ENCODE results near the gene RIN3. TPM values are rescaled to one million over a fixed set of nuclear protein-coding genes. Genes with fewer than 3 reads are reported as not detected.

Gene RIN3
- polyA plus RNA-seq, 3 donors from 2014 or later: 38.8 to 131 (median 60.1) TPM

GRCh38 chr14:92659765-92660561 lies 146.4 kb downstream of the RIN3 start:
- H3K4me1 Mint-ChIP-seq: peaks cover 88 to 99% of the 10 kb centered on the region in 2 donors
- peak overlapping the region; percentile 81 to 100 (median 100) for H3K27ac Mint-ChIP-seq
- no peak for DNase-seq
- H3K27me3 Mint-ChIP-seq (ENCODE audit: low read depth in 3 of 3): peaks cover 15 to 35% (median 18%) of the 10 kb centered on the region in 3 donors
- H3K9me3 Mint-ChIP-seq: no peaks in the 10 kb centered on the region
- peak overlapping the region; percentile 13 to 39 (median 27) for H3K4me3 Mint-ChIP-seq
- H3K36me3 Mint-ChIP-seq: peaks cover 26 to 72% (median 34%) of the 10 kb centered on the region in 3 donors

- H3K4me1 Mint-ChIP-seq: peaks cover 88 to 99% of the 10 kb centered on the region in 2 donors
- DNase-seq: no peak
- H3K36me3 Mint-ChIP-seq: peaks cover 25 to 70% (median 31%) of the 10 kb centered on the region in 3 donors
- H3K9me3 Mint-ChIP-seq: no peaks in the 10 kb centered on the region
- peak overlapping the region in 1 of 5 donors; percentile 18 for H3K4me3 Mint-ChIP-seq
- peaks cover 12 to 34% (median 13%) of the 10 kb centered on the region in 3 donors for H3K27me3 Mint-ChIP-seq (ENCODE audit: low read depth in 3 of 3)
- H3K27ac Mint-ChIP-seq: peak overlapping the region; percentile 81 to 100 (median 100)
Measured at GRCh38 chr14:92660571-92660970, 147.0 kb downstream of the RIN3 start.

GRCh38 chr14:92663049-92663448 lies 149.5 kb downstream of the RIN3 start:
- H3K4me1 Mint-ChIP-seq: peaks cover 85 to 99% of the 10 kb centered on the region in 2 donors
- H3K9me3 Mint-ChIP-seq: no peaks in the 10 kb centered on the region
- H3K4me3 Mint-ChIP-seq: peak overlapping the region in 1 of 5 donors; percentile 40
- H3K36me3 Mint-ChIP-seq: peaks cover 19 to 74% (median 27%) of the 10 kb centered on the region in 3 donors
- H3K27me3 Mint-ChIP-seq (ENCODE audit: low read depth in 3 of 3): peaks cover 7 to 29% (median 7%) of the 10 kb centered on the region in 3 donors
- H3K27ac Mint-ChIP-seq: peak overlapping the region; percentile 84 to 100 (median 88)
- DNase-seq: no peak

- Mint-ChIP-seq H3K27me3 (ENCODE audit: low read depth in 3 of 3) (peaks cover 4 to 32% (median 5%) of the 10 kb centered on the region in 3 donors), H3K36me3 (peaks cover 15 to 76% (median 22%) of the 10 kb centered on the region in 3 donors), H3K4me1 (peaks cover 85 to 99% of the 10 kb centered on the region in 2 donors), H3K4me3 (peak overlapping the region; percentile 57 to 74 (median 67)), H3K9me3 (no peaks in the 10 kb centered on the region), H3K27ac (peak overlapping the region; percentile 86 to 100 (median 94))
- no peak for DNase-seq
Measured at GRCh38 chr14:92665661-92666110, 152.1 kb downstream of the RIN3 start.

DNA sequence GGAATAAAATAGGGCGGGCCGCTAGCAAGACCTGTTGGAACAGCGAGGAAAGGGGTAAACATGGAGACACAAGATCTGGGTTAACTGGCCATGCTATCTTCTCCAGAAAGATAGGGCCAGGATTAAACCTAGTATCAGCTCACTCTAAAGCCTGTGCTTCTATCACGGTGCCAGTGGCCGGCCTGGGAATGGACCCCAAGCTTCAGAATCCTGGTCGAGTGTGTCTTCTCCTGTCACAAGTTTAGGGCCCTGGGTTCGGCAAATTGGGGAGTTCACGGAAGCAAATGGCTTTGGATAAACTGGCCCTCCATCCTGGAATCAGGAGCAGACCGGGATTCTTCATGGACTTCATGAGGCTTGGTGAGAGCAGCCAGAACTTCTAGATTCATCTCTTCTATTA lies 152.7 kb downstream of the RIN3 start:
- peaks cover 5 to 34% (median 5%) of the 10 kb centered on the region in 3 donors for H3K27me3 Mint-ChIP-seq (ENCODE audit: low read depth in 3 of 3)
- H3K9me3 Mint-ChIP-seq: no peaks in the 10 kb centered on the region
- H3K4me3 Mint-ChIP-seq: peak overlapping the region; percentile 57 to 74 (median 67)
- peak overlapping the region; percentile 86 to 100 (median 94) for H3K27ac Mint-ChIP-seq
- H3K36me3 Mint-ChIP-seq: peaks cover 15 to 74% (median 17%) of the 10 kb centered on the region in 3 donors
- no peak for DNase-seq
- H3K4me1 Mint-ChIP-seq: peaks cover 85 to 99% of the 10 kb centered on the region in 2 donors

DNA sequence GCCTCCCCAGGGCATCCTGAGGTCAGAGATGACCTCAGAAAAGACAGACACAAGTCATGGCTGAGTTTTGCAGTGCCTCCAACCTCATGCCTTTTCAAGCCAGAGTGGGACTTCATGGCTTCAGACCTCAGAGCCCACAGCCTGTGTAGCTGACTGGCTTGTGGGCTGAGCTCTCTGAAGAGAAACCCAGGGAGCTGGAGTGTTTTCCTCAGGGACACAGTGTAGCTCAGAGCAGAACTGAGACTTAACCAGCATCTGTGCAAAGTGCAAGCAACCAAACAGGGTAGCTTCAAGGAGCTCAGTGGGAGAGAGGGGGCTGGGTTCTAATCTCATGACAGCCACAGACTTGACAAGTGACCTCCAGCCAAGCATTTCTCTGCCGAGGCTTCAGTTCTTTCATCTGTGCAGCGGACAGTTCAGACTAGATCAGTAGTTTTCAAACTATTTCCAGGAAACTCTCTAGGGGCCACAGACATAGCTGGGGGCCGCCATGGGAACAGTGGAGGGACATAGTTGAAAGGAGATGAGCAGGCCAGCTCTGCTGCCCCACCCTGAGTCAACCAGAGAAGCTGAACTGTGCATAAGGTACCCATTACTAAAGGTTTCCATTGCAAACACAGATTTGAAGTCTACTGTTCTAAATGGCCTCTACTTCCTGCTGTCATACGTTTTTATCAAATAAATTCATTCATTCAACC lies 154.8 kb downstream of the RIN3 start:
- Mint-ChIP-seq H3K9me3 (no peaks in the 10 kb centered on the region), H3K4me1 (peaks cover 83 to 96% of the 10 kb centered on the region in 2 donors), H3K27me3 (ENCODE audit: low read depth in 3 of 3) (peaks cover 5 to 35% (median 12%) of the 10 kb centered on the region in 3 donors), H3K4me3 (peak overlapping the region in 4 of 5 donors; percentile 18 to 53 (median 33)), H3K27ac (peak overlapping the region; percentile 82 to 100 (median 92)), H3K36me3 (peaks cover 11 to 58% (median 21%) of the 10 kb centered on the region in 3 donors)
- DNase-seq: no peak

DNA sequence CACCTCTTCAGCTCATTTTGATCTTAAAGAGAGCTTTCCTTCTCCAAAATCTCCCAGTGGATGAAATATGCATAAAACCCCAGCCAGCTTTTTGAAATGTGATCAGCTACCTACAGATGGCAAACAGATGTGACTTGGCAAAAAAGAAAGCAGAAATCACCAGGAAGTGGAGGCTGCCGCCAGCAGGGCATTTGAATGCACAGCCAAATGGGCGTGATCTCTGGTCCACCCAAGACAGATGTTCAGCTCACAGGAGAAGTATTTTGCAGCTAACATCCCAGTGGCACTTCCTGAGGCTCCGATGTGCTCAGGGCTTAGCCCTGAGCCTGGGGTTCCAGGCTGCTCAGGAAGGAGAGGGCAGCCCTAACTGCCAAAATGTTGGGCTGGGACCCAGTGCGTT lies 156.6 kb downstream of the RIN3 start:
- peak in 1 of 3 donors; percentile 33 for DNase-seq
- H3K4me1 Mint-ChIP-seq: peaks cover 82 to 94% of the 10 kb centered on the region in 2 donors

DNA sequence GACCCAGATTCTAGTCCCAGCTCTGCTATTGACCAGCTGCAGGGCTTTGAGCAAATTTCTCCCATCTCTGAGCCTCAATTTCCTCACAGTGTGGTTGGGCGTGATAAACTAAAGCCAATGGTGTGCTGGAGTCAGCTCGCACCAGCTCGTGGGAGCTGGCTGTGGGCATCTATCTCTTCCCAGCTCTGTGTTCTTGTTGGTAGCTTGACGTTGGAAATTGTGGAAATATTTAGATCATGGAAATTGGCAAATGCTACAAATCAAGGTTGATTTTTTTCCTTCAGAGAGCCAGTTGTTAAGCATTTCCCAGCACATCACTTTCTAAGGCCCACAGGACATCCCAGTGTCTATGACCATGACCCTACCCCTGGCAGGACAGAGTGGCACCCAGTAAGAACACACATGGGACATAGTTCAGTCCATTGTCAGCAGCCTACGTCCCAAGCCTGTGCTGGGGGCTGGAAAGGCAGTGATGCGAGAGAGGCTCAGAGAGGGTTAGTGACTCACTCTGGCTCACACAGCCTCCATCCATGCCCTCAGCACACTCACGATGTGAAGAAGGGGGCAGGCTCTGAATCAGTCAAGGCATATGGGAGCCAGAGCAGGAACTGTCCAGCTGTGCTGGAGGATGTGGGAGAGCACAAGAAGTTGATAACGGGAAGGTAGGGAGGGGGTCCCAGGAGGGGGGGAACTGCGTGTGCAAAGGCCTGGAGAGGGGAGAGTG lies 157.2 kb downstream of the RIN3 start:
- H3K4me1 Mint-ChIP-seq: peaks cover 83 to 94% of the 10 kb centered on the region in 2 donors
- no peak for DNase-seq
- H3K27me3 Mint-ChIP-seq (ENCODE audit: low read depth in 3 of 3): peaks cover 2 to 22% (median 12%) of the 10 kb centered on the region in 3 donors
- H3K36me3 Mint-ChIP-seq: peaks cover 0 to 53% (median 12%) of the 10 kb centered on the region in 3 donors
- no peaks in the 10 kb centered on the region for H3K9me3 Mint-ChIP-seq
- peak overlapping the region in 2 of 5 donors; percentile 30 to 44 for H3K4me3 Mint-ChIP-seq
- H3K27ac Mint-ChIP-seq: peak overlapping the region; percentile 81 to 100 (median 92)

More for the DNA sequence above, 156.6 kb downstream of the RIN3 start:
- H3K27me3 Mint-ChIP-seq (ENCODE audit: low read depth in 3 of 3): peaks cover 0 to 29% (median 12%) of the 10 kb centered on the region in 3 donors
- peaks cover 0 to 53% (median 10%) of the 10 kb centered on the region in 3 donors for H3K36me3 Mint-ChIP-seq
- H3K9me3 Mint-ChIP-seq: no peaks in the 10 kb centered on the region
- H3K4me3 Mint-ChIP-seq: peak overlapping the region; percentile 5 to 60 (median 34)
- peak overlapping the region; percentile 81 to 100 (median 92) for H3K27ac Mint-ChIP-seq

DNA sequence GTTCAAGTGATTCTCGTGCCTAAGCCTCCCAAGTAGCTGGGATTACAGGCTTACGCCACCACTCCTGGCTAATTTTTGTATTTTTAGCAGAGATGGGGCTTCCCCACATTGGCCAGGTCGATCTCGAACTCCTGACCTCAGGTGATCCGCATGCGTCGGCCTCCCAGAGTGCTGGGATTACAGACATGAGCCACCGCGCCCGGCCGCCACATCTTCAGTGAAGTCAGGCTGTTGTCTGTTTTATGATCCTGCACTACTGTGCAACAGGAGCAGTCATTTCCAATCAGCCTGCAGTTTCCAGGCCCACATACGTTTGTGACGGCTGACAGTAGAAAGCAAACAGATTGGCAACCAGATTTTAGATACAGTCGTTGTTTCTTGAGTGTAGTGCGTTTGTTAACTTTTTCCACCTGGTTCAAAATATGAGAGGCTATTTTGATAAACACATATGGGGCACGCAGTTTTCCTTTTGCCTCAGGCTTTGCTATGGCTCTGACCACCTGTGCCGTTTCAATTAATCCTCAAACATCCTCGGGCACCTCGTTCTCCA lies 160.1 kb downstream of the RIN3 start:
- Mint-ChIP-seq H3K36me3 (peaks cover 3 to 58% (median 23%) of the 10 kb centered on the region in 3 donors), H3K27me3 (ENCODE audit: low read depth in 3 of 3) (peaks cover 5 to 17% (median 16%) of the 10 kb centered on the region in 3 donors), H3K27ac (peak overlapping the region; percentile 6 to 88 (median 62)), H3K9me3 (no peaks in the 10 kb centered on the region), H3K4me3 (no peak overlapping the region), H3K4me1 (peaks cover 80 to 89% of the 10 kb centered on the region in 2 donors)
- no peak for DNase-seq

- no peaks in the 10 kb centered on the region for H3K9me3 Mint-ChIP-seq
- H3K27ac Mint-ChIP-seq: peak overlapping the region; percentile 71 to 88 (median 87)
- DNase-seq: no peak
- no peak overlapping the region for H3K4me3 Mint-ChIP-seq
- H3K4me1 Mint-ChIP-seq: peaks cover 75 to 84% of the 10 kb centered on the region in 2 donors
- H3K27me3 Mint-ChIP-seq (ENCODE audit: low read depth in 3 of 3): peaks cover 5 to 18% (median 10%) of the 10 kb centered on the region in 3 donors
- peaks cover 6 to 55% (median 21%) of the 10 kb centered on the region in 3 donors for H3K36me3 Mint-ChIP-seq
Measured at GRCh38 chr14:92675421-92675820, 161.8 kb downstream of the RIN3 start.

DNA sequence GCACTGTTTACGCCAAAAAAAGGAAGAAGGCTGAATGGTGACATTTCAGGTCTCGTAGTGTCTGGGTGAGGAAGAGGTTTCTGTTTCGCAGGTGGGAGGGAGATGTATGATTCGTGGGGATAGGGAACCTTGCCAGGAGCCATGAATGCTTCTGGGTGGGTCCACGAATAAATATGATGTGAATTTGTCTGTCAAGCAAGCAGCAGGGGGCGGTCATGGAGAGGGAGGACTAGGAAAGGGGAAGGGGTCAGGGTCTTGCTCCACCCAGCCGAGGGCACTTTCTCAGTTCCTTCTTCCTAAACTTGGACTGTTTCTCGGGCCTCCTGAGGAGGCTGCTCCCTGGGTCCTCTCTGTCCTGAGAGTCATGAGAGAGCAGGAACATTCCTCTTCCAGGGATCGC lies 162.4 kb downstream of the RIN3 start:
- Mint-ChIP-seq H3K4me1 (peaks cover 75 to 84% of the 10 kb centered on the region in 2 donors), H3K4me3 (peak overlapping the region in 3 of 5 donors; percentile 2 to 52 (median 6)), H3K36me3 (peaks cover 7 to 57% (median 21%) of the 10 kb centered on the region in 3 donors), H3K27ac (peak overlapping the region; percentile 71 to 88 (median 87)), H3K27me3 (ENCODE audit: low read depth in 3 of 3) (peaks cover 5 to 17% (median 10%) of the 10 kb centered on the region in 3 donors), H3K9me3 (no peaks in the 10 kb centered on the region)
- DNase-seq: no peak

GRCh38 chr14:92676403-92677086 lies 163.0 kb downstream of the RIN3 start:
- H3K9me3 Mint-ChIP-seq: no peaks in the 10 kb centered on the region
- DNase-seq: no peak
- H3K4me3 Mint-ChIP-seq: peak overlapping the region in 4 of 5 donors; percentile 4 to 69 (median 32)
- peaks cover 77 to 84% of the 10 kb centered on the region in 2 donors for H3K4me1 Mint-ChIP-seq
- peaks cover 10 to 59% (median 27%) of the 10 kb centered on the region in 3 donors for H3K36me3 Mint-ChIP-seq
- peak overlapping the region; percentile 82 to 88 (median 87) for H3K27ac Mint-ChIP-seq
- H3K27me3 Mint-ChIP-seq (ENCODE audit: low read depth in 3 of 3): peaks cover 5 to 18% (median 8%) of the 10 kb centered on the region in 3 donors

Data from immature natural killer cell (primary cell).